Measurements from ENCODE around the gene DRC7. TPM values are rescaled to one million over a fixed set of nuclear protein-coding genes. Genes with fewer than 3 reads are reported as not detected.
"Not testable (repeated sequence)": the region's sequence is repeated elsewhere in the genome, so short reads cannot be mapped to it uniquely, and the experiment has no call there.

DRC7 gene
- polyA plus RNA-seq, 1 donor, result 0.28 TPM

- no peak for DNase-seq (ENCODE audit: low read depth)
These were observed 19.0 kb downstream of the DRC7 start for GRCh38 chr16:57713596-57713995.

GRCh38 chr16:57714047-57714446 is 19.4 kb downstream of the DRC7 start:
- no peak for DNase-seq (ENCODE audit: low read depth)

- no peak for DNase-seq (ENCODE audit: low read depth)
These were observed 25.6 kb downstream of the DRC7 start for GRCh38 chr16:57720142-57720575.

- DNase-seq (ENCODE audit: low read depth), result no peak
These were observed 27.0 kb downstream of the DRC7 start for GRCh38 chr16:57721356-57722209.

GRCh38 chr16:57722210-57722499 is 27.5 kb downstream of the DRC7 start:
- DNase-seq (ENCODE audit: low read depth), result no peak

GRCh38 chr16:57722651-57723050 is 28.0 kb downstream of the DRC7 start:
- no peak for DNase-seq (ENCODE audit: low read depth)

DNA sequence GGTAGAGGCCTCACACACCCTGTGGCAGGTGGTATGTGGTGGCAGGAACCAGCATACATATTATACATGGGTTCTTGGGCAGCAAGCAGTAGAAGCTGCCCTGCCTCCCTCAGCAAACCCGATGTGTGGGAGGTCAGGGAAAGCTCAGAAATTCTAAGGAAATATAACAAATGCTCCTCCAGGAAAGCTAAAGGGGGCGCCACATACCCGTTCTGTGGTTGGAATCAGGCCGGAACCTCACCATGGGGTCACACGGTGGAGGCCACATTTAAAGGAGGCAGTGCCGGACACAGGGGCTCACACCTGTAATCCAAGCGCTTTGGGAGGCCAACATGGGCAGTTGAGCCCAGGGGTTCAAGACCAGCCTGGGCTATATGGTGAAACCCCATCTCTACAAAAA is 28.6 kb downstream of the DRC7 start:
- no peak for DNase-seq (ENCODE audit: low read depth)

DNA sequence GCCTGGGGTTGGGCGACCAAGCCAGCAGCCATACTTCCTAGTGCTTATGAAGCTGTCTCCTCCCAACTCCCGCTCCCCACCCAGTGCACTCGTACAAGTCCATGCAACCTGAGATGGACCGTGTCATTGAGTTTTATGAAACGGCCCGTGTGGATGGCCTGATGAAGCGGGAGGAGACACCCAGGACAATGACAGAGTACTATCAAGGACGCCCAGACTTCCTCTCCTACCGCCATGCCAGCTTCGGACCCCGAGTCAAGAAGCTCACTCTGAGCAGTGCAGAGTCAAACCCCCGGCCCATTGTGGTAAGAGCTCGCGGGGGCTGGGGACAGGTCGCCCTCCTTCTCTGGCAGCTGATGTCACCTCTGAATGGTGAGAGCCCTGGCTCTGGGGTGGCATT is 29.9 kb downstream of the DRC7 start:
- DNase-seq (ENCODE audit: low read depth), result no peak

DNA sequence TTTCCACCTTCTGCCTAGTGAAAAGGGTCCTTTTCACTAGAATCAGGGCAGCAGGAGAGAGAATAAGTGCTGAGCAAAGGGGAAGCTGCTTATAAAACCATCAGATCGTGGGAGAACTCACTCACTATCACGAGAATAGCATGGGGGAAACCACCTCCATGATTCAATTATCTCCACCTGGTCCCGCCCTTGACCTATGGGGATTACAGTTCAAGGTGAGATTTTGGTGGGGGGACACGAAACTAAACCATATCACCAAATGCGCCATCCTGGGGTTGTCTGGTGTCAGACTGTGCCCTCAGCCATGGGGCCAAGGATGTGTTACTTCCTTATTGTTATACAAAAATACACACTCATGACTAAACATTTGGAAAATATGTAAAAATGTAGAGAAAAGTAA is 30.5 kb downstream of the DRC7 start:
- DNase-seq (ENCODE audit: low read depth), result no peak

DNA sequence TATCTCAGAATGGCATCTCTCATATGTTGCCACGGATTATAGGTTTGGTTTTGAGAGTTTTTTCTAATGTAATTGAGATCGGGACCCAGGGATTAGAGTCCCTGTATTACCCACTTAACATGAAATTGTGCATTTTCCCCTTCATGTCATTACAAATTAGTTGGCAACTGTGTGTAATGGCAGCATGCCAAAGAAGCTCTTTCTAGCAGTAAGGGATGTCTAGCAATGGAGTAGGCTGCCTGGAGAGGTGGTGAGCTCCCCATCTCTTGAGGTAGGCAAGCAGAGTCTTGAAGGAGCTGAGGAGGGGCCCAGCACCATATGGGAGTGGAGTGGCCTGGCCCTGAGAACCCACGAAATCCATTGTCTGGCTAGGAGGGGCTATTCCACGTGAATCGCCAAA is 30.9 kb downstream of the DRC7 start:
- DNase-seq (ENCODE audit: low read depth), result no peak

DNA sequence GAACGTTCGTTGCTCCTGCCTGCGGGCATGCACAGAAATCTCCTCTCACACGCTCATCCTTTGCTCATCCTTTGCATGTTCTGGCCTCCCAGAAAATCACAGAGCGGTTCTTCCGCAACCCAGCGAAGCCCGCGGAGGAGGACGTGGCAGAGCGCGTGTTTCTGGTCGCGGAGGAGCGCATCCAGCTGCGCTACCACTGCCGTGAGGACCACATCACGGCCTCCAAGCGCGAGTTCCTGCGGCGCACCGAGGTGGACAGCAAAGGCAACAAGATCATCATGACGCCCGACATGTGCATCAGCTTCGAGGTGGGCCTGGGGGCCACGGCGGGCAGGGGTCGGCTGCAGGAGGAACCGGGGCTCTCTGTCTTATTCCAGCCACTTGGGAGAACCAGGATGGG is 31.4 kb downstream of the DRC7 start:
- no peak for DNase-seq (ENCODE audit: low read depth)

DNA sequence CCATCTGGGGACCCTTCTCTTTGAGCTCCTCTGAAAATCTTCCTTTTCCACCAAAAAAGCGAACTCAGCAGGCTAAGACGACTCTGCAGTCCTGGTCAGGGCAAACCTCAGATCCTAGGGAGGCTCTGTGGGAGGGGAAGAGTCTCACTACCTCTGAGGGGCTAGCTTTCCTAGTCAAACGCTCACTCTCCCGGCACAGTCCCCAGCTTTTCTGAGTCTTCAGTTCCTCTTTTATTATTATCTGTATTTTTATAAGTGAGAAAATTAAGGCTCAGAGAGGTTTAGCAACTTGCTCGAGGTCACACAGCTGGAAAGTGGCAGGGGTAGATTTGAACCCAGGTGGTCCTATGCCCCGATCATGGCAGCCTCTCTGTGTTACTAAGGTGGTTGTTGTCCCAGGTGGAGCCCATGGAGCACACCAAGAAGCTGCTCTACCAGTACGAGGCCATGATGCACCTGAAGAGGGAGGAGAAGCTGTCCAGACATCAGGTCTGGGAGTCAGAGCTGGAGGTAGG is 31.9 kb downstream of the DRC7 start:
- DNase-seq (ENCODE audit: low read depth), result no peak

DNA sequence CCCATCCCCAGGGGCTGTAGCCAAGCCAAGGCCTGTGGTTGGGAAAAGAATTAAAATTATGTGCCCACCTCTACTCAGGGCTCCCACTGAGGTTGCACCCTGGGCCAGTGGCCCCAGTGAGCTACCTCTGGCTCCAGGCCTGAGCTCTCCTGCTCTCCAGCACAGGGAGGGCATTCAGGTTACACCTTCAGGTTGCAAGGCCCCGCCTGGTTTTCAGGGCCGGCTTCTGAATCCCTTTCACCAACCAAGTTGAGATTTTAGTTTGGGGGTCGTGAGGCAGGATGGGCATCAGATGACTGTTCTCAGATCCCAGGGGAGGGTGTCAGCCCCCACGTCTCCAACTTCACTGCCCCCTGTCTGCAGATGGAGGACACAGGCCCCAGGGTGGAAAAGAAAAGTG is 33.0 kb downstream of the DRC7 start:
- DNase-seq (ENCODE audit: low read depth), result no peak

GRCh38 chr16:57728336-57729181 is 34.0 kb downstream of the DRC7 start:
- DNase-seq (ENCODE audit: low read depth), result no peak

- no peak for DNase-seq (ENCODE audit: low read depth)
These were observed 34.5 kb downstream of the DRC7 start for GRCh38 chr16:57729182-57729484.

GRCh38 chr16:57729852-57730251 is 35.2 kb downstream of the DRC7 start:
- DNase-seq (ENCODE audit: low read depth), result not testable (repeated sequence)

GRCh38 chr16:57730771-57731730 is 36.4 kb downstream of the DRC7 start:
- no peak for DNase-seq (ENCODE audit: low read depth)

DNA sequence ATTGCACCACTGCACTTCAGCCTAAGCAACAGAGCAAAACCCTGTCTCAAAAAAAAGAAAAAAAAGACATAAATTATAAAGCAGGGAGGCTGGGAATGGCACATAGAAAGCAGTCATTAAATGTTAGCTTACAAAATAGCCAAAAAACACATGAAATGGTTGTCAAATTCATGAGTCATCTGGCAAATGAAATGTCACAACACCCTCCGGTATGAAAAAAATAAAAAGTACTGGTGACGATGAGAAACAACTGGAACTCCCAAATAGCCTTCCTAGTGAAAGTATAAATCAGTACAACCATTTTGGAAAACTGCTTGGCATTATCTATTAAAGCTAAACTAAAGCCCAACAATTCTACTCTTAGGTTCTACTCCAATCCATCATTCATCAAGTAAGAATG is 37.4 kb downstream of the DRC7 start:
- no peak for DNase-seq (ENCODE audit: low read depth)

- DNase-seq (ENCODE audit: low read depth), result no peak
These were observed 38.1 kb downstream of the DRC7 start for GRCh38 chr16:57732714-57733113.

GRCh38 chr16:57734308-57734924 is 39.8 kb downstream of the DRC7 start:
- DNase-seq (ENCODE audit: low read depth), result no peak

Data from forelimb muscle (tissue), 1 donor.